Epithelial cell of esophagus (primary cell): ENCODE measurements around the gene WIZ.
A peak's percentile ranks its signal among the peaks of the same experiment; 100 is the strongest.

Experiments
- DNase-seq: peaks from one replicate; pipeline ENCODE4 v3.0.0; 2010; ENCODE audit warnings: low read depth
- H3K4me3 ChIP-seq: 2 replicates; pipeline ENCODE4 v1.5.1; 2011; ENCODE audit warnings: mild to moderate bottlenecking, low read length, control low read depth
- TF ChIP-seq, protein P1 (sequence below): IDR thresholded peaks from 2 replicates; pipeline ENCODE4 v1.5.1; 2011; ENCODE audit warnings: low read depth, mild to moderate bottlenecking, low read length, control low read depth, inconsistent platforms; ENCODE audit not compliant: insufficient read depth; ENCODE audit errors: missing control alignments

The WIZ gene

DNA sequence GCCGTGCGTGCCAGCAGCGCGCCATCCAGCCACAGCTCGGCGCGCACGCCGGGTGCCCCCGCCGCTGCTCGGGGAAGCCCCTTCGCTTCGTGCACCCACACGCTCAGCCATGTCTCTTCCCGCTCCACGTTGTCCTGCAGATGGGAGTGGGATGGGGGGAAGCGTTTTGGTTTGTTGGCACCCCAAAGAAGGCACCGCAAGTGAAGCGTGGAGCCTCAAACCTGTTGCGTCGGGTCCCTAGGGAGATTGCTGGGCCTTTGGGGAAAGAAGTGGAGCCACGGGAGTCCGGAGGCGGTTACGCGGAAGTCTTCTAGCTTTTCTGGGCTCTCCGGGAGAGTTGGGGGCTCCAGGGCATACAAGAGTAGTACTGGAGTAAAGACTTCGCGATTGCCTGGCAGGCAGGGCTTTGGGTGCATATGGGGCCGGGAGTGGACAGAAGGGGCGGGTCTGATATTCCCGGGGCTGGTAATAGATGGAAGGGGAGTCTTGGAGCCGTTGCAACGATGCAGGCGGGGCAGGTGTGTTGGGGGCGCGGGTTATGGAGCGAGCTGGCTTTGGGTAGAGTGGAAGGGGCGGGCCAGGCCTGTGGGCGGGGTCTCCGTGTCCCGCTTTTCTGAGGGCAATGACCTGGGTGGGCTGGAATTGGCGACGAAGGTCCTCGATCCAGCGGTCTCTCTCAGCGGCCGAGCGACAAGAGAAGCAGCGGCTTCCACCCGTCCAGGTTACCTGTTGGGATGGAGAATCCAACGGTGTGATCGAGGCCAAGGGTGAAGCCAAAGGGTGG, 8.1 kb upstream of the WIZ start:
- H3K4me3 ChIP-seq = no peak overlapping the region
- no peak for DNase-seq
- TF ChIP-seq, protein P1, sequence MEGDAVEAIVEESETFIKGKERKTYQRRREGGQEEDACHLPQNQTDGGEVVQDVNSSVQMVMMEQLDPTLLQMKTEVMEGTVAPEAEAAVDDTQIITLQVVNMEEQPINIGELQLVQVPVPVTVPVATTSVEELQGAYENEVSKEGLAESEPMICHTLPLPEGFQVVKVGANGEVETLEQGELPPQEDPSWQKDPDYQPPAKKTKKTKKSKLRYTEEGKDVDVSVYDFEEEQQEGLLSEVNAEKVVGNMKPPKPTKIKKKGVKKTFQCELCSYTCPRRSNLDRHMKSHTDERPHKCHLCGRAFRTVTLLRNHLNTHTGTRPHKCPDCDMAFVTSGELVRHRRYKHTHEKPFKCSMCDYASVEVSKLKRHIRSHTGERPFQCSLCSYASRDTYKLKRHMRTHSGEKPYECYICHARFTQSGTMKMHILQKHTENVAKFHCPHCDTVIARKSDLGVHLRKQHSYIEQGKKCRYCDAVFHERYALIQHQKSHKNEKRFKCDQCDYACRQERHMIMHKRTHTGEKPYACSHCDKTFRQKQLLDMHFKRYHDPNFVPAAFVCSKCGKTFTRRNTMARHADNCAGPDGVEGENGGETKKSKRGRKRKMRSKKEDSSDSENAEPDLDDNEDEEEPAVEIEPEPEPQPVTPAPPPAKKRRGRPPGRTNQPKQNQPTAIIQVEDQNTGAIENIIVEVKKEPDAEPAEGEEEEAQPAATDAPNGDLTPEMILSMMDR = no peak

DNA sequence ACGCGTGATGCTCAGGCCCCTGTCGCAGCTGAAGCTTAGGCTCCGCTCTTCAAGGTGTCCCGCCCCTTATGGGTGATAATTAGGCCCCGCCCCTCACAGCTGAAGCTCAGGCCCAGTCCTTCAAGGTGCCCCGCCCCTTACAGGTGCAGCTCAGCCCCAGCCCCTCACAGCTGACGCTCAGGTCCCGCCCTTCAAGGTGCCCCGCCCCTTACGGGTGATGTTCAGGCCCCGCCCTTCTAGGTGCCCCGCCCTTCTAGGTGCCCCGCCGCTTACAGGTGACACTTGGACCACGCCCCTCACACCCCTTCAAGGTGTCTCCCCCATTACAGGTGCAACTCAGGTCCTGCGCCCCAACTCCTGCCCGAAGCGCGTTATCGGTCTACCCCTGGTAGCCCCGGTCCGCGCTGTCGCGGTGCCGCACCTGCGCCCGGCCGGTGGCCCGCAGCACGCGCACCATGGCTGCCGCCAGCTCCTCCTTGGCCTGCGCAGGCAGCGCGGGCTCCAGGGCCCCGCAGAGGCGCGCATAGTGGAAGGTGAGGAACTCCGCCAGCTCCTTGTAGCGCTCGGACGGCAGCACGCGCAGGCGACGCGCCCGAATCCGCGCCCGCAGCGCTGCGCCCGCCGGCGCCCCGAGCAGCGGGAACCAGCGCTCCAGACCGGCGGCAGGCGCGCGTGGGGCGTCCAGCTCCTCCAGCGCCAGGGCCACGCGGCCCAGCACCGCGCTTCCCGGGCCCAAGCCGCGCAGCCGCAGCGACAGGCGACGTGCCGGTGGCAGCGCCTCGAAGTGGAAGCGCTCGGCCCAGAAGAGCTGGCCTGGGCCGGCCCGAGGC, 7.3 kb upstream of the WIZ start:
- H3K4me3 ChIP-seq = no peak overlapping the region
- TF ChIP-seq, protein P1 = no peak
- peak; percentile 39 for DNase-seq

DNA sequence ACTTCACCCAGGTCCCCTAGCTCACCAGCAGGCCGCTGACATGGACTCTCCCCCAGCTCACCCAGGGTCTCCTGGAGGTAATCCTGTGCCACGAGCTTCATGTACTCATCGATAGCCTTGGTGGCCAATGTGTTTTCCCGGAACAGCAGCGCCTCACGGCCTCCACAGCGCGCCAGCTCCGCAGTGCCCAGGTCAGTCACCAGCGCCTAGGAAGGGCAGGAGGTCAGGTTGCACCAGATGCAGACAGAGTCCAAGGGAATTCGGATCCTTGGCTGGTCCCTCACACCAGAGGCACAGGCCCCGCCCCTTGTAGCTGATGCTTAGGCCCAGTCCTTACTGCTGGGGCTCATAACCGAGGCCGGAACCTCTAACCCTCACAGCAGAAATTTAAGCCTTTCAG, 6.7 kb upstream of the WIZ start:
- TF ChIP-seq, protein P1 = no peak
- H3K4me3 ChIP-seq = no peak overlapping the region
- DNase-seq = no peak

GRCh38 chr19:15455996-15456395, 6.2 kb upstream of the WIZ start:
- TF ChIP-seq, protein P1 = no peak
- no peak for DNase-seq
- no peak overlapping the region for H3K4me3 ChIP-seq

- DNase-seq = no peak
- TF ChIP-seq, protein P1 = peak; percentile 10
- H3K4me3 ChIP-seq = no peak overlapping the region
Observed at GRCh38 chr19:15453906-15454860, 4.4 kb upstream of the WIZ start.

GRCh38 chr19:15453091-15453578, 3.4 kb upstream of the WIZ start:
- no peak for DNase-seq
- H3K4me3 ChIP-seq = peak overlapping the region; percentile 28
- TF ChIP-seq, protein P1 = no peak
